ENCODE results near the gene RAET1L. TPM values are rescaled to one million over a fixed set of nuclear protein-coding genes. Genes with fewer than 3 reads are reported as not detected.

Gene RAET1L
- total and polyA plus RNA-seq, 9 of the 15 experiments (the other 6 are each of a cell fraction or from before 2014, with no cell fraction given) = not detected

DNA sequence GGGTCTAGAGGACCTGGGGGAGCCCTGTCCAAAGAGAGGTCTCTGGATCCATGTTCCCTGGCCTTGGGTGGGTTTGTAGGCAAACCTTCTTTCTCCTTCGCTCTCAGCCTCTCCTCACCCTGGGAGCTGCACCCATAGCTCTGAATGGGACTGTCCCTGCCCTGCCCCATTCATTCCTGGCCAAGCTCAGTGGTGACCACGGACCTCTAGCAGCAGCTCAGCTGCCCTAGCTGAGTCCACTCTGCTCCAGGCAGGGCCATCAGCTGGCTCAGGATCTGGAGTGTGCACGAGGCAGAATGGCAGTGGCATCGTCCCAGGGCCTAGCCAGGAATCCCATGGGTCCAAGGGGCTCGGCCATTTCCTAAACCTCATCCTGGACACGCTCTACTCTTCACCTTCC, 38.3 kb upstream of the RAET1L start:
- no peaks in the 10 kb centered on the region for H3K9me1 ChIP-seq (ENCODE audit: control insufficient read depth, insufficient read depth, low read length)
- in situ Hi-C loops (cut with MboI) (loop anchor here (25.0 kb wide), 1 partner anchor 749 kb away; no protein-coding TSS in a partner anchor), intact Hi-C loops (cut with micrococcal nuclease) (no loop called here)
- no peaks in the 10 kb centered on the region for H4K20me1 ChIP-seq (replicated peaks; ENCODE audit: control insufficient read depth, insufficient read depth, low read length)
- BruUV-seq (replicated peaks) = no TSS peak
- H3K4me1 ChIP-seq (replicated peaks in 1 of 2; ENCODE audit: control insufficient read depth in 2 of 2, insufficient read depth in 2 of 2, low read length in 2 of 2) = peaks cover 0 to 2% of the 10 kb centered on the region in 2 experiments; a peak in 2 of 5 replicates
- no peak for TF ChIP-seq ASH1L (IDR thresholded peaks at IDR 0.05; ENCODE audit: borderline replicate concordance, low read depth, partially characterized antibody)
- no peak for TF ChIP-seq L3MBTL2 (IDR thresholded peaks at IDR 0.05)
- TF ChIP-seq HDAC2 (IDR thresholded peaks at IDR 0.05) = no peak
- TF ChIP-seq, protein P1, sequence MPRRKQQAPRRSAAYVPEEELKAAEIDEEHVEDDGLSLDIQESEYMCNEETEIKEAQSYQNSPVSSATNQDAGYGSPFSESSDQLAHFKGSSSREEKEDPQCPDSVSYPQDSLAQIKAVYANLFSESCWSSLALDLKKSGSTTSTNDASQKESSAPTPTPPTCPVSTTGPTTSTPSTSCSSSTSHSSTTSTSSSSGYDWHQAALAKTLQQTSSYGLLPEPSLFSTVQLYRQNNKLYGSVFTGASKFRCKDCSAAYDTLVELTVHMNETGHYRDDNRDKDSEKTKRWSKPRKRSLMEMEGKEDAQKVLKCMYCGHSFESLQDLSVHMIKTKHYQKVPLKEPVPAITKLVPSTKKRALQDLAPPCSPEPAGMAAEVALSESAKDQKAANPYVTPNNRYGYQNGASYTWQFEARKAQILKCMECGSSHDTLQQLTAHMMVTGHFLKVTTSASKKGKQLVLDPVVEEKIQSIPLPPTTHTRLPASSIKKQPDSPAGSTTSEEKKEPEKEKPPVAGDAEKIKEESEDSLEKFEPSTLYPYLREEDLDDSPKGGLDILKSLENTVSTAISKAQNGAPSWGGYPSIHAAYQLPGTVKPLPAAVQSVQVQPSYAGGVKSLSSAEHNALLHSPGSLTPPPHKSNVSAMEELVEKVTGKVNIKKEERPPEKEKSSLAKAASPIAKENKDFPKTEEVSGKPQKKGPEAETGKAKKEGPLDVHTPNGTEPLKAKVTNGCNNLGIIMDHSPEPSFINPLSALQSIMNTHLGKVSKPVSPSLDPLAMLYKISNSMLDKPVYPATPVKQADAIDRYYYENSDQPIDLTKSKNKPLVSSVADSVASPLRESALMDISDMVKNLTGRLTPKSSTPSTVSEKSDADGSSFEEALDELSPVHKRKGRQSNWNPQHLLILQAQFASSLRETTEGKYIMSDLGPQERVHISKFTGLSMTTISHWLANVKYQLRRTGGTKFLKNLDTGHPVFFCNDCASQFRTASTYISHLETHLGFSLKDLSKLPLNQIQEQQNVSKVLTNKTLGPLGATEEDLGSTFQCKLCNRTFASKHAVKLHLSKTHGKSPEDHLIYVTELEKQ (CRISPR knock-in tag; IDR thresholded peaks at IDR 0.05) = no peak
- TF ChIP-seq MTF1 (CRISPR knock-in tag; IDR thresholded peaks at IDR 0.05; ENCODE audit: borderline replicate concordance) = no peak
- no peak for TF ChIP-seq ATF7 (IDR thresholded peaks at IDR 0.05)
- no peak for TF ChIP-seq ZNF121 (CRISPR knock-in tag; conservative IDR thresholded peaks at IDR 0.05)
- DNase-seq (ENCODE audit: extremely low read depth in 1 of 4, low spot score in 3 of 4) (no peak), FAIRE-seq (no peak), ATAC-seq (no peak)
- H3K36me3 ChIP-seq (ENCODE audit: control insufficient read depth, insufficient read depth, low read length) = no peaks in the 10 kb centered on the region
- under 1% methylated on average over 6 of the region's 6 CpGs for WGBS (ENCODE audit: insufficient coverage, low coverage, missing lambda C conversion rate)
- H2AFZ ChIP-seq (ENCODE audit: low read depth, low read length) = no peak overlapping the region
- POLR2A ChIA-PET = no interaction called here
- H3K79me2 ChIP-seq (ENCODE audit: control insufficient read depth, insufficient read depth, low read length) = no peaks in the 10 kb centered on the region
- no peak overlapping the region for H3K4me2 ChIP-seq (ENCODE audit: insufficient read depth, low read length)
- no peaks in the 10 kb centered on the region for H3K9me3 ChIP-seq (replicated peaks; ENCODE audit: control insufficient read depth, insufficient read depth, low read depth, low read length)
- H3K27ac ChIP-seq (ENCODE audit: extremely low read depth, low read depth, low read length) = no peak overlapping the region
- CTCF ChIA-PET (ENCODE audit: low intra/inter-chr PET ratio) = no interaction called here
- peaks cover 31 to 69% of the 10 kb centered on the region in 2 experiments for H3K27me3 ChIP-seq (ENCODE audit: control insufficient read depth in 2 of 2, insufficient read depth in 2 of 2, low read length in 2 of 2)
- H3K4me3 ChIP-seq = no peak overlapping the region
- H3K9ac ChIP-seq (ENCODE audit: insufficient read depth in 1 of 2, low read depth in 2 of 2, low read length in 2 of 2) = no peak overlapping the region

Data from K562 (cell line).